ENCODE data around the gene TNNT1.

Gene TNNT1

GRCh38 chr19:55094456-55095259, 54.3 kb downstream of the TNNT1 start:
- TF ChIP-seq CTCF (IDR thresholded peaks at IDR 0.05) = no peak
- peaks cover 6% of the 10 kb centered on the region for H3K79me2 ChIP-seq
- H3K36me3 ChIP-seq (ENCODE audit: control insufficient read depth, insufficient read depth, low read length) = no peaks in the 10 kb centered on the region
- H3K4me1 ChIP-seq = no peaks in the 10 kb centered on the region
- H3K4me3 ChIP-seq (ENCODE audit: low read depth, low read length) = no peak overlapping the region
- no peak overlapping the region for H2AFZ ChIP-seq
- H3K27ac ChIP-seq = no peak overlapping the region
- H3K4me2 ChIP-seq (ENCODE audit: low read length) = no peak overlapping the region
- no peaks in the 10 kb centered on the region for H3K9me3 ChIP-seq (ENCODE audit: control insufficient read depth, low read length)
- no peaks in the 10 kb centered on the region for H3K27me3 ChIP-seq (ENCODE audit: control insufficient read depth, insufficient read depth, low read length)
- H3K9ac ChIP-seq = no peak overlapping the region

DNA sequence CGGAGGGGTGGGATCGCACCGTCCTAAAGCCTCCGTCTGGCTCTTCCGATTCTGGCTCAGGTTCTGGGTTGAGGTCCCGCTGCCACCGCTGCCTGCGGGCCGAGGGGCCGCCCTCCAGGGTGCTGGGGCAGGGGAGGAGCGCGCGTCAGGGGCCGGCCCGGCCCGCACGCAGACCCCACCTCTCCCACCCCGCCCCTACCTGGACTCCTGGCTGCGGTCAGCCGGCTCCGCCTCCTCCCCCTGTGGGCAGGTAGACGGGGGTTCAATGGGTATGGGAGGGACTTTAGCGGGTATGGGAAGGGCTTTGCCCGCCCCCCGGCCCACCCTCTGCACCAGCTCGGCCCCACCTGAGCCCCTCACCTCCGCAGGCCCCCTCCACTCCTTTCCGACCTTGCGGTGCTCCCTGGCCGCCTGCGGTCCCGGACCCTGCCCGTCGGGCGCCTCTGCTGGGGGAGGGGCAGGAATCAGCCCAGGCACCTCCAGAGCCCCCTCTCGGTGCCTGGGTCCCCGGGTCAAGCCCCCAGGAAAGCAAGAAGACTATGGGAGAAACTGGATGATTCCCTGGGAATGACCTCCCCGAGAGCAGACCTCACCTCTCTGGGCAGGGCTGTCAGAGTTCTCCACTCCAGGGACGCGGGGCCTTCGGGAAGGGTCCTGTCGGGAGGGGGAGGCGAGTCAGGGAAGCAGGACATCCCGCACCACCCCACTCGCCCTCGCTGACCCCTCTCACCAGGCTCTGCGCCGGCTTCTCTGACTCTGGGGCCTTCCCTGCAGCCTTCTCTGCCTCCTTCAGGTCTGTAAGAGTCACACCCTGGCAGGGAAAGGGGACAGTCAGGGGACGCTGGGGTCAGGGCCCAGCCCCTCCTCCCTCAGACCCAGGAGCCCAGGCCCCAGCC, 56.3 kb downstream of the TNNT1 start:
- TF ChIP-seq CTCF (IDR thresholded peaks at IDR 0.05) = no peak
- Histone ChIP-seq H3K79me2 (no peaks in the 10 kb centered on the region), H3K9me3 (ENCODE audit: control insufficient read depth, low read length) (no peaks in the 10 kb centered on the region), H3K4me1 (no peaks in the 10 kb centered on the region), H3K4me2 (ENCODE audit: low read length) (no peak overlapping the region), H2AFZ (no peak overlapping the region), H3K27ac (no peak overlapping the region), H3K4me3 (ENCODE audit: low read depth, low read length) (no peak overlapping the region), H3K27me3 (ENCODE audit: control insufficient read depth, insufficient read depth, low read length) (no peaks in the 10 kb centered on the region), H3K9ac (no peak overlapping the region), H3K36me3 (ENCODE audit: control insufficient read depth, insufficient read depth, low read length) (no peaks in the 10 kb centered on the region)

- H3K4me2 ChIP-seq (ENCODE audit: low read length) = no peak overlapping the region
- H3K4me1 ChIP-seq = no peaks in the 10 kb centered on the region
- H3K36me3 ChIP-seq (ENCODE audit: control insufficient read depth, insufficient read depth, low read length) = no peaks in the 10 kb centered on the region
- H3K4me3 ChIP-seq (ENCODE audit: low read depth, low read length) = no peak overlapping the region
- H3K9ac ChIP-seq = no peak overlapping the region
- no peak overlapping the region for H2AFZ ChIP-seq
- H3K79me2 ChIP-seq = no peaks in the 10 kb centered on the region
- no peak for TF ChIP-seq CTCF (IDR thresholded peaks at IDR 0.05)
- H3K9me3 ChIP-seq (ENCODE audit: control insufficient read depth, low read length) = no peaks in the 10 kb centered on the region
- H3K27ac ChIP-seq = no peak overlapping the region
- no peaks in the 10 kb centered on the region for H3K27me3 ChIP-seq (ENCODE audit: control insufficient read depth, insufficient read depth, low read length)
Observed at GRCh38 chr19:55091955-55092354, 57.1 kb downstream of the TNNT1 start.

DNA sequence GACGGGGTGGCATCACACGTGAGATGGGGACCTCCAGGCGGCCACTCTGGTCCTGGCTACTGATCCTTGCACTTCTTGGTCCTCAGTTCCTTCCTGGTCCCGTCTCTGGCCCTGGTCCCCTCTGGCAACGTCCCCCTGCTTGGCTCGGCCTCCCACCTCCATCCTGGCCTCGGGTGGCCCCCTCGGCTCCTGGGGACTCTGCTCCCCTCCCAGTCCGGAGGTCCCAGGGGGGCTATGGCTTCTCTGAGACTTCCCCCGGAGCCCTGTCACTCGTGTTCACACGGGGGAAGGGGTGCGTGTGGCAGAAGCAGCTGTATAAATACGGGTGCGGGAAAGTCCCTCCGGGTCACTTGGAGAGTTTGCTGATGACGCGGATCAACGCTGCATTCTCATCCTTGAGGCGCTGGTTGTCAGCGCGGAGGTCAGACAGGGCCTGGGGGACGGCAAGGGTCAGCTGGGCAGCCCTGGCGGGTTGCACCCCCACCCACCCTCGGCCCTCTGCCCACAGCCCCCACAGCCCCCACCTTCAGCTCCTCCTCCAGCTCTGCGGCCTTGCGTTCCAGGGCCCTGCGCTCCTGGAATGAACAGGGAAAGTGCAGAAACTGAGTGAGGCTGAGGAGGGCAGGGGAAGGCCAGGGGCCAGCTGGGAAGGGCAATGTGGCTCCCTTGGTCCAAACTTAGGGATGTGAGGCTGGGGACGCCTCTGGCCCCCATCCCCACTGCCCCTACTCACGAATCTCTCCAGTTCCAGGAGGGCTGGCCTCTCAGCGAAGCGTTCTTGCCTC, 57.7 kb downstream of the TNNT1 start:
- H3K27ac ChIP-seq = no peak overlapping the region
- H3K4me2 ChIP-seq (ENCODE audit: low read length) = no peak overlapping the region
- no peaks in the 10 kb centered on the region for H3K27me3 ChIP-seq (ENCODE audit: control insufficient read depth, insufficient read depth, low read length)
- no peaks in the 10 kb centered on the region for H3K4me1 ChIP-seq
- no peaks in the 10 kb centered on the region for H3K36me3 ChIP-seq (ENCODE audit: control insufficient read depth, insufficient read depth, low read length)
- H2AFZ ChIP-seq = no peak overlapping the region
- H3K4me3 ChIP-seq (ENCODE audit: low read depth, low read length) = no peak overlapping the region
- H3K79me2 ChIP-seq = no peaks in the 10 kb centered on the region
- no peak for TF ChIP-seq CTCF (IDR thresholded peaks at IDR 0.05)
- H3K9me3 ChIP-seq (ENCODE audit: control insufficient read depth, low read length) = no peaks in the 10 kb centered on the region
- H3K9ac ChIP-seq = no peak overlapping the region
